Mesenchymal stem cell (in vitro differentiated cells and primary cell): ENCODE results near the gene BMPR1A.
A peak's percentile ranks its signal among the peaks of the same experiment; 100 is the strongest.

ENCODE experiments used
- DNase-seq: peaks from one replicate; pipeline ENCODE4 v3.0.0-alpha.2; 2013
- H2AFZ ChIP-seq: one replicate; pipeline ENCODE4 v1.6.1; 2013; ENCODE audit warnings: low read depth, mild to moderate bottlenecking, control low read depth, inconsistent platforms, low read length, moderate library complexity
- H2AK5ac ChIP-seq: 2 replicates; pipeline ENCODE4 v1.6.1; 2013; ENCODE audit warnings: low read length, moderate library complexity, mild to moderate bottlenecking, inconsistent platforms; ENCODE audit not compliant: severe bottlenecking
- H2BK120ac ChIP-seq: one replicate; pipeline ENCODE4 v1.6.1; 2013; ENCODE audit warnings: low read depth, mild to moderate bottlenecking, inconsistent platforms, low read length, moderate library complexity
- H2BK12ac ChIP-seq, 2 experiments: one replicate each; pipeline ENCODE4 v1.6.1; 2013; ENCODE audit warnings: inconsistent platforms in 2 of 2, low read length in 2 of 2, mild to moderate bottlenecking in 2 of 2, moderate library complexity in 2 of 2, control low read depth in 1 of 2
- H2BK15ac ChIP-seq: one replicate; pipeline ENCODE4 v1.6.1; 2013; ENCODE audit warnings: mild to moderate bottlenecking, low read depth, inconsistent platforms; ENCODE audit not compliant: poor library complexity, severe bottlenecking
- H2BK5ac ChIP-seq: 2 replicates; pipeline ENCODE4 v1.6.1; 2013; ENCODE audit warnings: low read depth, mild to moderate bottlenecking, low read length, control low read depth, inconsistent platforms; ENCODE audit not compliant: poor library complexity, severe bottlenecking
- H3K14ac ChIP-seq, 2 experiments: one replicate each; pipeline ENCODE4 v1.6.1; 2013; ENCODE audit warnings: inconsistent platforms in 2 of 2, low read length in 2 of 2, control low read depth in 1 of 2, mild to moderate bottlenecking in 1 of 2, moderate library complexity in 1 of 2
- H3K18ac ChIP-seq, 2 experiments: one replicate each; pipeline ENCODE4 v1.6.1; 2013; ENCODE audit warnings: inconsistent platforms in 2 of 2, low read length in 2 of 2, control low read depth in 1 of 2, low read depth in 1 of 2, mild to moderate bottlenecking in 1 of 2
- H3K23ac ChIP-seq, 2 experiments: one replicate each; pipeline ENCODE4 v1.6.1; 2013; ENCODE audit warnings: inconsistent platforms in 2 of 2, low read length in 2 of 2, mild to moderate bottlenecking in 2 of 2, moderate library complexity in 2 of 2, control low read depth in 1 of 2
- H3K27ac ChIP-seq: 2 replicates; pipeline ENCODE4 v1.5.1; 2013; ENCODE audit warnings: mild to moderate bottlenecking, moderate library complexity, low read length, control low read depth, inconsistent platforms; ENCODE audit not compliant: poor library complexity, severe bottlenecking
- H3K27me3 ChIP-seq, 2 experiments: 2 replicates each; pipeline versions ENCODE4 v1.6.1 to v1.7.0; 2013; ENCODE audit warnings: low read length in 2 of 2, mild to moderate bottlenecking in 2 of 2, moderate library complexity in 2 of 2, control low read depth in 1 of 2, inconsistent platforms in 1 of 2; ENCODE audit not compliant: control insufficient read depth in 1 of 2, insufficient read depth in 1 of 2
- H3K36me3 ChIP-seq, 2 experiments: 2 replicates each; pipeline versions ENCODE4 v1.6.1 to v1.7.0; 2013; ENCODE audit warnings: low read length in 2 of 2, control low read depth in 1 of 2, inconsistent platforms in 1 of 2, low read depth in 1 of 2, mild to moderate bottlenecking in 1 of 2; ENCODE audit not compliant: insufficient read depth in 2 of 2, control insufficient read depth in 1 of 2
- H3K4ac ChIP-seq, 2 experiments: one replicate each; pipeline ENCODE4 v1.6.1; 2013; ENCODE audit warnings: inconsistent platforms in 2 of 2, low read length in 2 of 2, mild to moderate bottlenecking in 2 of 2, moderate library complexity in 2 of 2, control low read depth in 1 of 2, low read depth in 1 of 2
- H3K4me1 ChIP-seq: 2 replicates; pipeline ENCODE4 v1.6.1; 2013; ENCODE audit warnings: low read depth, low read length, control low read depth; ENCODE audit not compliant: control insufficient read depth, insufficient read depth
- H3K4me2 ChIP-seq: 2 replicates; pipeline ENCODE4 v1.6.1; 2013; ENCODE audit warnings: low read length, mild to moderate bottlenecking, inconsistent platforms; ENCODE audit not compliant: poor library complexity, severe bottlenecking
- H3K4me3 ChIP-seq, 2 experiments: 2 replicates each; pipeline versions ENCODE4 v1.5.1 to v1.7.0; 2013; ENCODE audit warnings: low read length in 2 of 2, mild to moderate bottlenecking in 2 of 2, control low read depth in 1 of 2, low read depth in 1 of 2; ENCODE audit not compliant: insufficient read depth in 1 of 2
- H3K79me1 ChIP-seq: replicated peaks from 2 replicates; pipeline ENCODE4 v1.6.1; 2013; ENCODE audit warnings: mild to moderate bottlenecking, control low read depth, low read length, inconsistent platforms; ENCODE audit not compliant: poor library complexity, severe bottlenecking
- H3K9ac ChIP-seq: 2 replicates; pipeline ENCODE4 v1.7.0; 2013; ENCODE audit warnings: mild to moderate bottlenecking, low read length, moderate library complexity
- H3K9me3 ChIP-seq: 2 replicates; pipeline ENCODE4 v1.7.0; 2013; ENCODE audit warnings: mild to moderate bottlenecking, low read length; ENCODE audit not compliant: control insufficient read depth
- H4K8ac ChIP-seq: one replicate; pipeline ENCODE4 v1.6.1; 2013; ENCODE audit warnings: inconsistent platforms, mild to moderate bottlenecking, low read length, moderate library complexity
- H4K91ac ChIP-seq: one replicate; pipeline ENCODE4 v1.6.1; 2013; ENCODE audit warnings: mild to moderate bottlenecking, low read length, inconsistent platforms
- WGBS: methylation state at CpG from one replicate; pipeline ENCODE4 v1.1.7; 2013; ENCODE audit warnings: mixed read lengths; 5-methylcytosine and 5-hydroxymethylcytosine counted together

BMPR1A gene

DNA sequence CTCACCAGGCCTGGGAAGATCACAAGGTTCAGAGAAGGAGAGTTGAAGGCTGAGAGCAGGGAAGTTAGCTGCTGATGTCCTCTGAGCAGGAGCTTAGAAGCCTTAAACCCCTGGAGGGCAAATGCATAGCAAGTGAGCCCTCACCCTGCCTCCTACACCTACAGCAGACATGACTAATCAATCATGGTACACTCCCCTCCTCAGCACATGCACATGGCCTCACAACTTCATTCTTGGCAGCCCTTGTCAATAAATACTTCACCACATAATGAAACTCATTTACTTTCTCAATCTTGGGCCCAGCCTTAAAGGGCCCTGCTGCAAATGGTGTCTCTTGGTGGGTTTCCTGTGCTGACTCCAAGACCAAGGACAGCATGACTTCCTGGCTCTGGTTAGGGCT is 188.1 kb downstream of the BMPR1A start:
- Histone ChIP-seq H3K4me1 (peaks cover 7% of the 10 kb centered on the region), H3K4ac (no peak overlapping the region), H2BK15ac (no peak overlapping the region), H3K9ac (peak overlapping the region; percentile 26), H2BK5ac (no peak overlapping the region), H3K9me3 (no peaks in the 10 kb centered on the region), H3K4me3 (no peak overlapping the region), H3K27me3 (peaks cover 0 to 8% of the 10 kb centered on the region in 2 experiments), H4K8ac (no peak overlapping the region), H2BK12ac (no peak overlapping the region), H3K79me1 (no peaks in the 10 kb centered on the region), H2AK5ac (no peak overlapping the region), H3K4me2 (no peak overlapping the region), H4K91ac (no peak overlapping the region), H3K27ac (no peak overlapping the region), H3K14ac (no peak overlapping the region), H3K23ac (no peak overlapping the region), H2BK120ac (no peak overlapping the region), H3K18ac (no peak overlapping the region), H3K36me3 (peaks cover 0 to 4% of the 10 kb centered on the region in 2 experiments), H2AFZ (no peak overlapping the region)
- no peak for DNase-seq

DNA sequence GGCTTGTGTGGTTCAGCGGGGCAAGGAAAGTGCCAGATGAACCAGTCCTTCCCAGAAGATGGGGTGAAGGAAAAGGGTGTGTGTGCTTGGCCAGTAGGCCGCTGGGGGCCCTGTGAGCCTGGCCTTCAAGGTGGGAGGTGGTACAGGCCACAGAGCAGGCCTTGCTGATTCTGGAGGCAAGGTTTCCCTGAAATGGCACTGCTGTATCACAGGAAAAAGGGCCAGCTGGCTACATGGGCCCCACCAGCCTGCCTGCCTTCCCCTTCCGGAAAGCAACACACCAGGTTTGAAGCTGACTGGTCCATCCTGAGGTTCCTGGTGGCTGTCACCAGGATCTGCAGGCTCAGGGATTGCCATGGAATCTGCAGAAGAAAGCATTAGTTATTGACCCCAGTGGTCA is 188.5 kb downstream of the BMPR1A start:
- 95% methylated on average over 3 of the region's 3 CpGs for WGBS
- Histone ChIP-seq H2BK12ac (peak overlapping the region in 1 of 2 experiments; percentile 64), H2BK120ac (no peak overlapping the region)

DNA sequence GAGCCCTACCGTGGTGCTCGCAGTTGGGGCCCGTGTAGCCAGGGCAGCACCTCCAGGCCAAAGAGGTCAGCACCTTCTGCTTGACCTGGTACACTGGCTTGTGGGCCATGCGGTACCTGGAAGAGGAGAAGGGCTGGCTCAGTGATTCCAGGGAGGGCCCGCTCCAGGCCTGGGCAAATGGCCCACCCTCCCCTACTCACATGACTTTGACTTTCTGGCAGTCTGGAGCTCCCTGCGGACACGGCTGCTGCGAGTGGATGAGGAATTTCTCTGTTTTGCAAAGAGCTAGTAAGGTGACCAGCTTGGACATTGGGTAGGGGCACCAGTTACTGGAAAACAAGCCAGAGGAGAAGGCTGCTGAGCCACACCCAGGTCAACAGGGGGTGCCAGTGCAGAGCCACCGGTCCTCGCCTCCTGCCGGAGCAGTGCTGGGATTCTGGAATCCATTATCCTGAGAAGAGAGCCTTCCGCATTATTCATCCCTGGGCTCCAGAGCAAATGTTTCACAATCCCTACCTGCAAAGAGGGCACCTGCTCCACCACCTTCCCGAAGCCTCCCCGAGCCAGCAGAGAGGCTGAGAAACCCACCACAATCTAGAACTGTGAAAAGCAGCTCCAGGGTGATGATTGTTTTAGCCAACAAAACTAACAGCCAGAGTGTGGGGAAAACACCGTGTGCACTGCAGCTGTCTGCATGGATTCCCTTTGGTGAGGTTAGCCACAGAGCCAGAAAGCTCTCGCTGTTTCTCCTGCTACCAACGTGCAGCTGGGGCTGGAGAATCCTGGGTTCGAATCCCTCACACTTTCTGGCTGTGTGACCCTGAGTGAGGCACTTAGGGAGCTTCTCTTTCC is 189.2 kb downstream of the BMPR1A start:
- no peak overlapping the region for H2BK15ac ChIP-seq
- no peak overlapping the region for H3K23ac ChIP-seq
- DNase-seq = no peak
- no peak overlapping the region for H3K27ac ChIP-seq
- H3K27me3 ChIP-seq = peaks cover 0 to 8% of the 10 kb centered on the region in 2 experiments
- no peak overlapping the region for H3K4me2 ChIP-seq
- peaks cover 4% of the 10 kb centered on the region for H3K4me1 ChIP-seq
- no peak overlapping the region for H2BK120ac ChIP-seq
- H3K18ac ChIP-seq = peak overlapping the region; percentile 11 to 30
- no peak overlapping the region for H4K91ac ChIP-seq
- no peak overlapping the region for H2AFZ ChIP-seq
- H3K79me1 ChIP-seq = no peaks in the 10 kb centered on the region
- H4K8ac ChIP-seq = no peak overlapping the region
- WGBS = 79% methylated on average over 18 of the region's 18 CpGs
- peak overlapping the region in 1 of 2 experiments; percentile 26 for H3K4me3 ChIP-seq
- H2AK5ac ChIP-seq = no peak overlapping the region
- H3K36me3 ChIP-seq = peaks cover 0 to 4% of the 10 kb centered on the region in 2 experiments
- no peak overlapping the region for H2BK5ac ChIP-seq
- H2BK12ac ChIP-seq = no peak overlapping the region
- no peaks in the 10 kb centered on the region for H3K9me3 ChIP-seq
- H3K14ac ChIP-seq = no peak overlapping the region
- H3K9ac ChIP-seq = peak overlapping the region; percentile 45
- H3K4ac ChIP-seq = no peak overlapping the region

More for the DNA sequence above, 188.5 kb downstream of the BMPR1A start:
- Histone ChIP-seq H2BK15ac (no peak overlapping the region), H3K9me3 (no peaks in the 10 kb centered on the region), H3K79me1 (no peaks in the 10 kb centered on the region), H3K9ac (peak overlapping the region; percentile 26), H2BK5ac (no peak overlapping the region), H4K8ac (no peak overlapping the region), H3K27ac (no peak overlapping the region), H3K18ac (peak overlapping the region in 1 of 2 experiments; percentile 30), H3K4me1 (peaks cover 4% of the 10 kb centered on the region), H3K27me3 (peaks cover 0 to 8% of the 10 kb centered on the region in 2 experiments), H3K36me3 (peaks cover 0 to 4% of the 10 kb centered on the region in 2 experiments), H3K23ac (no peak overlapping the region), H3K4me2 (no peak overlapping the region), H2AK5ac (no peak overlapping the region), H3K14ac (peak overlapping the region in 1 of 2 experiments; percentile 53), H3K4ac (no peak overlapping the region), H3K4me3 (peak overlapping the region in 1 of 2 experiments; percentile 26), H2AFZ (no peak overlapping the region), H4K91ac (peak overlapping the region; percentile 19)
- no peak for DNase-seq
